Measurements from ENCODE around the gene STK32A.
A peak's percentile ranks its signal among the peaks of the same experiment; 100 is the strongest.

- no peak for TF ChIP-seq CEBPB (IDR thresholded peaks at IDR 0.05; ENCODE audit: low read depth)
- TF ChIP-seq, protein P1, sequence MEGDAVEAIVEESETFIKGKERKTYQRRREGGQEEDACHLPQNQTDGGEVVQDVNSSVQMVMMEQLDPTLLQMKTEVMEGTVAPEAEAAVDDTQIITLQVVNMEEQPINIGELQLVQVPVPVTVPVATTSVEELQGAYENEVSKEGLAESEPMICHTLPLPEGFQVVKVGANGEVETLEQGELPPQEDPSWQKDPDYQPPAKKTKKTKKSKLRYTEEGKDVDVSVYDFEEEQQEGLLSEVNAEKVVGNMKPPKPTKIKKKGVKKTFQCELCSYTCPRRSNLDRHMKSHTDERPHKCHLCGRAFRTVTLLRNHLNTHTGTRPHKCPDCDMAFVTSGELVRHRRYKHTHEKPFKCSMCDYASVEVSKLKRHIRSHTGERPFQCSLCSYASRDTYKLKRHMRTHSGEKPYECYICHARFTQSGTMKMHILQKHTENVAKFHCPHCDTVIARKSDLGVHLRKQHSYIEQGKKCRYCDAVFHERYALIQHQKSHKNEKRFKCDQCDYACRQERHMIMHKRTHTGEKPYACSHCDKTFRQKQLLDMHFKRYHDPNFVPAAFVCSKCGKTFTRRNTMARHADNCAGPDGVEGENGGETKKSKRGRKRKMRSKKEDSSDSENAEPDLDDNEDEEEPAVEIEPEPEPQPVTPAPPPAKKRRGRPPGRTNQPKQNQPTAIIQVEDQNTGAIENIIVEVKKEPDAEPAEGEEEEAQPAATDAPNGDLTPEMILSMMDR (IDR thresholded peaks at IDR 0.05 in 2 of 3, conservative IDR thresholded peaks at IDR 0.05 in 1 of 3; ENCODE audit: borderline replicate concordance in 1 of 3, insufficient read depth in 1 of 3, low read depth in 2 of 3, low read length in 2 of 3) = peak in 2 of 3 experiments; percentile 31 to 40; a peak in 4 of 6 replicates
- TF ChIP-seq ATF3 (IDR thresholded peaks at IDR 0.05) = no peak
- no peak for TF ChIP-seq RAD21 (IDR thresholded peaks at IDR 0.05; ENCODE audit: low read depth)
- no peak for TF ChIP-seq POLR2A (IDR thresholded peaks at IDR 0.05; ENCODE audit: borderline replicate concordance, extremely low read depth, insufficient read depth, insufficient read length)
- no peak for TF ChIP-seq JUND (IDR thresholded peaks at IDR 0.05)
- TF ChIP-seq EZH2 (IDR thresholded peaks at IDR 0.05) = no peak
- TF ChIP-seq, protein P2, sequence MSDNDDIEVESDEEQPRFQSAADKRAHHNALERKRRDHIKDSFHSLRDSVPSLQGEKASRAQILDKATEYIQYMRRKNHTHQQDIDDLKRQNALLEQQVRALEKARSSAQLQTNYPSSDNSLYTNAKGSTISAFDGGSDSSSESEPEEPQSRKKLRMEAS (IDR thresholded peaks at IDR 0.05) = no peak
- no peak for TF ChIP-seq ZFX (IDR thresholded peaks at IDR 0.05)
- TF ChIP-seq SIN3A (IDR thresholded peaks at IDR 0.05; ENCODE audit: low read depth) = no peak
- TF ChIP-seq REST (IDR thresholded peaks at IDR 0.05; ENCODE audit: low read depth) = no peak
- no peak for TF ChIP-seq POLR2AphosphoS5 (IDR thresholded peaks at IDR 0.05; ENCODE audit: low read depth, low read length)
Measured at GRCh38 chr5:147397616-147398015, 162.8 kb downstream of the STK32A start.
